Lower leg skin (tissue), 4 donors: Measurements from ENCODE around the gene HELQ. TPM values are rescaled to one million over a fixed set of nuclear protein-coding genes. Genes with fewer than 3 reads are reported as not detected.

ENCODE experiments used
- DNase-seq, 2 donors: peaks; one replicate each; pipeline ENCODE4 v3.0.0-alpha.2; 2019; ENCODE audit warnings: low spot score in 2 of 2
- H3K4me3 ChIP-seq: fragments of 200-600 bp; sonication (generic); 2 replicates; pipeline ENCODE4 v1.5.1; 2017; ENCODE audit warnings: mild to moderate bottlenecking, low read depth; ENCODE audit not compliant: poor library complexity, severe bottlenecking
- POLR2A ChIP-seq, 2 donors: fragments of 450-650 bp; IDR thresholded peaks; one replicate each; pipeline ENCODE4 v1.6.1; 2016 to 2017; ENCODE audit warnings: antibody characterized with exemption in 2 of 2, mild to moderate bottlenecking in 1 of 2, moderate library complexity in 1 of 2
- WGBS, 2 donors: methylation state at CpG; one replicate each; pipeline ENCODE4 v1.1.5; 2018; 5-methylcytosine and 5-hydroxymethylcytosine counted together
- intact Hi-C: fragments of 100-400 bp; cut with DNase I; formaldehyde crosslinking; loops from one replicate; pipeline ENCODE4 v1.15.0; 2023; ENCODE audit warnings: low total_unique reads
- total RNA-seq, 4 donors: library from RNA; depleted of rRNA; stranded (reverse); fragments of >200 nt; gene quantifications; one replicate each; pipeline ENCODE4 v1.1.0, GENCODE V29; 2016
- TF ChIP-seq, protein P1 (sequence below), 3 donors: fragments of 450-650 bp; IDR thresholded peaks; one replicate each; pipeline ENCODE4 v1.5.1; 2016; ENCODE audit warnings: antibody characterized with exemption in 3 of 3, mild to moderate bottlenecking in 3 of 3, moderate library complexity in 2 of 3

HELQ gene
- total RNA-seq, 4 donors from 2014 or later: 11.6 to 22.3 (median 13.6) TPM

DNA sequence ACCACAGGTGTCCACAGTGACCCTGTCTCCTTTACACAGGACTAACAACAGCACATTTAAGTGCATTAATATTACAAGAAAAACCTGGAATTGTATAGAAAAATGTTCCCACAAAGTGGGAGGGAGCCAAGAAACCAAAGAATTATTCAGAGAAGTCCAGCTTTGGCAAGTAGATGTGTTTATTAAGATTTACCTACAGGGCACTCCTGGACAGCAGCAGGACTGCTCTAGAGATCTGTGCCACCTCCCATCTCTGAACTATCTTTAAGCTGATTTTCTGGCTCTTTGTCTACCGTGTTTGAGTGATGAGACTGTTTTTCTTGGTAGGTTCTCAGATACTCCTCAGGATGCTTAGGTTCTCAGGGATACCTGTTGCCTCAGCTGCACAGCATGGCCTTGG, 82.7 kb downstream of the HELQ start:
- DNase-seq: no peak
- 57 to 74% methylated on average over 1 of the region's 1 CpG for WGBS, 2 donors
- intact Hi-C loops: no loop called here
- TF ChIP-seq, protein P1, sequence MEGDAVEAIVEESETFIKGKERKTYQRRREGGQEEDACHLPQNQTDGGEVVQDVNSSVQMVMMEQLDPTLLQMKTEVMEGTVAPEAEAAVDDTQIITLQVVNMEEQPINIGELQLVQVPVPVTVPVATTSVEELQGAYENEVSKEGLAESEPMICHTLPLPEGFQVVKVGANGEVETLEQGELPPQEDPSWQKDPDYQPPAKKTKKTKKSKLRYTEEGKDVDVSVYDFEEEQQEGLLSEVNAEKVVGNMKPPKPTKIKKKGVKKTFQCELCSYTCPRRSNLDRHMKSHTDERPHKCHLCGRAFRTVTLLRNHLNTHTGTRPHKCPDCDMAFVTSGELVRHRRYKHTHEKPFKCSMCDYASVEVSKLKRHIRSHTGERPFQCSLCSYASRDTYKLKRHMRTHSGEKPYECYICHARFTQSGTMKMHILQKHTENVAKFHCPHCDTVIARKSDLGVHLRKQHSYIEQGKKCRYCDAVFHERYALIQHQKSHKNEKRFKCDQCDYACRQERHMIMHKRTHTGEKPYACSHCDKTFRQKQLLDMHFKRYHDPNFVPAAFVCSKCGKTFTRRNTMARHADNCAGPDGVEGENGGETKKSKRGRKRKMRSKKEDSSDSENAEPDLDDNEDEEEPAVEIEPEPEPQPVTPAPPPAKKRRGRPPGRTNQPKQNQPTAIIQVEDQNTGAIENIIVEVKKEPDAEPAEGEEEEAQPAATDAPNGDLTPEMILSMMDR (IDR thresholded peaks at IDR 0.05): no peak
- TF ChIP-seq POLR2A (IDR thresholded peaks at IDR 0.05): no peak
- no peak overlapping the region for H3K4me3 ChIP-seq

DNA sequence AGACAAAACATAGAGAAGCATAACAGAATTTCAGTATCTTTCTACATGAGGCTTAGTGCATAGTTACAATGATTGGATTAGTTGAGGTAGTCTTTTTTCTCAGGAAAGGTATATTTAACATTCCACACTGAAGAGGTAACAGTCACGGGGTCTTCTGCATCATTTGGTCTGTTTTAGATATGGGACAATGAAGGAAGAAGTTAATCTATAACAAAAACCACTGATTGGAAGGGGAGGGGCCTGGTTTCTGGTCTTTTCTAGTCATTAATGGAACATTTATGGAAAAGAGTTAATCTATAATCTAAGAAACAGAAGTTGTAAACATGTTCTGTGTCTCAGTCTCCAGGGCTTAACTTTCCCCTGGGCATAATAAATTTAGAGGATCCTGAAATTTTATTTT, 83.7 kb downstream of the HELQ start:
- no peak for DNase-seq
- no peak overlapping the region for H3K4me3 ChIP-seq
- TF ChIP-seq, protein P1 (IDR thresholded peaks at IDR 0.05): no peak
- no peak for TF ChIP-seq POLR2A (IDR thresholded peaks at IDR 0.05)
- intact Hi-C loops: no loop called here
- 90 to 94% methylated on average over 1 of the region's 1 CpG for WGBS, 2 donors

DNA sequence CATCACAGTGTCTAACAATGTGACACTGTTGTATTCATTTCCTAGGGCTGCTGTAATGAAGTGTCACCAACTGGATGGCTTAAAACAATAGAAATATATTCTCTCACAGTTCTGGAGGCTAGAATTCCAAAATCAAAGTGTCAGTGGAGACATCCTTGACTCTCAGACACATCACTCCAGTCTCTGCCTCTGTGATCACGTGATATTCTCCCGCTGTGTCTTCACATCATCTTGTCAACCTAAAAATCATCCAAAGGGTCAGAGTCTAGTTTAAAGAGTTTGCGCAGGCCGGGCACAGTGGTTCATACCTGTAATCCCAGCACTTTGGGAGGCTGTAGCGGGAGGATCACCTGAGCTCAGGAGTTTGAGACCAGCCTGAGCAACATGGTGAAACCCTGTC, 84.4 kb downstream of the HELQ start:
- 86 to 95% methylated on average over 5 of the region's 5 CpGs for WGBS, 2 donors
- intact Hi-C loops: no loop called here
- DNase-seq: no peak
- no peak overlapping the region for H3K4me3 ChIP-seq
- TF ChIP-seq POLR2A (IDR thresholded peaks at IDR 0.05): no peak
- TF ChIP-seq, protein P1 (IDR thresholded peaks at IDR 0.05): no peak

DNA sequence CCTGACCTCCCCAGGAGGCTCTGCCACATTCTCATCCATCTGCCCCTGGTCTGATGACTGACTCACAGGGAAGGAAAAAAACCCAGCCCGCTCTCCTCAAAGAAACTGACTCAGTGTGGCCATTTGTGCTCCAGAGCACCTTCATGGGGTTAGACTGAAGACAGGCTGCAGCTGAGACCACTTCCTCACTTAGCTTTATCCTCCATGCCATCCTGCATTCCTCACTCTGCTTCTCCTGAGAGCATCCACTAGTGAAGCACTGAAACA, 85.0 kb downstream of the HELQ start:
- DNase-seq: no peak
- intact Hi-C loops: no loop called here
- 75 to 95% methylated on average over 1 of the region's 1 CpG for WGBS, 2 donors
- H3K4me3 ChIP-seq: no peak overlapping the region
- TF ChIP-seq POLR2A (IDR thresholded peaks at IDR 0.05): no peak
- TF ChIP-seq, protein P1 (IDR thresholded peaks at IDR 0.05): no peak

DNA sequence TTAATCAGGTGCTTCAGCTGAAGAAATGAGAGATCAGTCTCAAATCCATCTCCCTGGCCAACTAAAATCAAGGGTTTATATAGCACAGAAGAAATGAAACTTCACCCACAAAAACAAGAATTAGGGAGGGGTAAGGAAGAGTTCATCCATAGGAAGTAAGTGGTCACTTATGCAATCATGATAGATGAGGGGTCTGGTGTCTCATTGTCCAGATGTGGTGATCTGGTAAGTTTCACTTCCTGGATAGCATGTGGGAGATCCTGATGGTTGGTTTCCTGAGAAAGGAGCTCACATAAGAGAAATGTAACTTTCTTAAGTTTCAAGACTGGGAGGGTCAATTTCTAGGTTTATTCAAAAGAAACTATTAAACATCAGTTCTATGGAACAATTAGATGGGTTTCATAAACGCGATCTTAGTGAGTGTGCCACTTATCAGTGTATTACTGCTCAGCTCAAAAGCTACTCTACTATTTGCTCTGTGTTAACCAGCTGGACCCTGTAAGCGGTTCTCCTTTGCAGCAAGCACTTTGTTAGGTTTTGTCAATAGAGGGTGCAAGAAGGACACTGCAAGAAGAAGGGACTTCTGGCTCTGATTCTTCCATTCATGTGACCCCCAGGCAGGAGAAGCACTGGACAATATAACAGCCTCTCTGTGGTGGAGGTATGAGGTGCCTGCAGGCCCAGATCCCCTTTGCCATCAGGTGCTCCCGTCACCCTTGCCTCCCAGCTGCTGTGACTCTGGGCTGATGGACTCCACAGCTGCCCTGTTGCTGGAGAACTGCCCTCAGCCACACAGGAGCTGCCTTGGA, 85.6 kb downstream of the HELQ start:
- WGBS, 2 donors: 72 to 85% methylated on average over 4 of the region's 4 CpGs
- no peak for TF ChIP-seq POLR2A (IDR thresholded peaks at IDR 0.05)
- TF ChIP-seq, protein P1 (IDR thresholded peaks at IDR 0.05): no peak
- H3K4me3 ChIP-seq: no peak overlapping the region
- no peak for DNase-seq
- intact Hi-C loops: no loop called here

DNA sequence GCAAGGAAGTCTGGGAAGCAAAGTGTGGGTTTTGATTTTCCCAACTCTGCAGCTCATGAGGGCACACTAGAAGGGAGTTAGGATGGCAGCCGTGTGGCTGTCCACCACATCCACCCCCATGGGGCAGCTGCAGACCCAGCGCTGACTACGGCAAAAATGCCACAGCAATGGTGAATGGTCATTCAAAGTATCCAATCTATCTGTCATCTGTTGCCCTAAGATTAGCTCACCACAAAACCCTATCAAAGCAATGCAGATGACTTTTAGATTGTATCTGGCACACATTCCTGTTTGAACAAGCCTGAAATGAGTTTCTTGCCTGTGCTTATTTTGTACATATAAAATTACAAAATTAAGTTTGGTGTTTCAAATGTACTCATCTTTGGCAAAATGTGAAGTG, 91.3 kb downstream of the HELQ start:
- 36 to 63% methylated on average over 3 of the region's 3 CpGs for WGBS, 2 donors
- TF ChIP-seq, protein P1 (IDR thresholded peaks at IDR 0.05): no peak
- no peak for TF ChIP-seq POLR2A (IDR thresholded peaks at IDR 0.05)
- intact Hi-C loops: no loop called here
- H3K4me3 ChIP-seq: no peak overlapping the region
- DNase-seq: no peak
